Measurements from ENCODE around the gene FAM167B. TPM values are rescaled to one million over a fixed set of nuclear protein-coding genes. Genes with fewer than 3 reads are reported as not detected.

The FAM167B gene
- total RNA-seq, 6 donors from 2014 or later: 1.9 to 53.0 (median 4.6) TPM; not detected in 1

GRCh38 chr1:32208469-32208868 lies 38.6 kb upstream of the FAM167B start:
- Histone ChIP-seq H3K4me1 (peaks cover 9 to 20% (median 14%) of the 10 kb centered on the region in 4 donors), H3K4me3 (no peak overlapping the region), H3K27ac (no peak overlapping the region), H3K9me3 (no peaks in the 10 kb centered on the region), H3K36me3 (no peaks in the 10 kb centered on the region), H3K27me3 (no peaks in the 10 kb centered on the region)
- 82 to 86% methylated on average over 6 of the region's 6 CpGs for WGBS, 2 donors
- DNase-seq (no peak), ATAC-seq (ENCODE audit: low FRiP score in 2 of 2) (no peak)
- TF ChIP-seq EP300 (IDR thresholded peaks at IDR 0.05) (no peak), POLR2A (IDR thresholded peaks at IDR 0.05) (no peak), POLR2AphosphoS5 (IDR thresholded peaks at IDR 0.05) (no peak), CTCF (IDR thresholded peaks at IDR 0.05) (no peak)

- no peak within 1 kb of the TSS for H3K27ac ChIP-seq
- no peak for TF ChIP-seq EP300 (IDR thresholded peaks at IDR 0.05)
- TF ChIP-seq POLR2A (IDR thresholded peaks at IDR 0.05): peak in 1 of 4 donors; percentile 15
- WGBS, 2 donors: 89 to 100% methylated on average over 1 to 5 of the region's 5 CpGs
- peaks cover 9 to 20% (median 14%) of the 10 kb centered on the region in 4 donors for H3K4me1 ChIP-seq
- H3K36me3 ChIP-seq: peaks cover 0 to 3% (median 0%) of the 10 kb centered on the region in 4 donors
- no peaks in the 10 kb centered on the region for H3K27me3 ChIP-seq
- H3K4me3 ChIP-seq: no peak within 1 kb of the TSS
- no peaks in the 10 kb centered on the region for H3K9me3 ChIP-seq
- DNase-seq (peak in 1 of 2 donors; percentile 56), ATAC-seq (ENCODE audit: low FRiP score in 2 of 2) (no peak)
Measured at GRCh38 chr1:32208891-32209328, 38.1 kb upstream of the FAM167B start, which contains the start of gene DCDC2B. Gene DCDC2B (plus strand): TSS chr1:32209089. CDS start chr1:32209094, 5 bp downstream.

- no peak for TF ChIP-seq POLR2AphosphoS5 (IDR thresholded peaks at IDR 0.05)
- no peak for TF ChIP-seq EP300 (IDR thresholded peaks at IDR 0.05)
- TF ChIP-seq CTCF (IDR thresholded peaks at IDR 0.05): peak; percentile 65 to 78 (median 72)
- no peak for TF ChIP-seq POLR2A (IDR thresholded peaks at IDR 0.05)
- DNase-seq (peak in 1 of 2 donors; percentile 48), ATAC-seq (ENCODE audit: low FRiP score in 2 of 2) (peak; percentile 81 to 82)
- WGBS, 2 donors: 73 to 93% methylated on average over 7 to 9 of the region's 10 CpGs
- H3K9me3 ChIP-seq: no peaks in the 10 kb centered on the region
- no peaks in the 10 kb centered on the region for H3K27me3 ChIP-seq
- H3K4me3 ChIP-seq: no peak overlapping the region
- peaks cover 2 to 14% (median 5%) of the 10 kb centered on the region in 4 donors for H3K4me1 ChIP-seq
- peak overlapping the region in 1 of 4 donors; percentile 15 for H3K27ac ChIP-seq
- peaks cover 6 to 44% (median 24%) of the 10 kb centered on the region in 4 donors for H3K36me3 ChIP-seq
Measured at GRCh38 chr1:32215629-32216480, 31.2 kb upstream of the FAM167B start.

GRCh38 chr1:32216566-32216965 lies 30.5 kb upstream of the FAM167B start:
- no peak for DNase-seq
- Histone ChIP-seq H3K27me3 (no peaks in the 10 kb centered on the region), H3K4me3 (no peak overlapping the region), H3K9me3 (no peaks in the 10 kb centered on the region), H3K4me1 (peaks cover 8 to 21% (median 12%) of the 10 kb centered on the region in 4 donors), H3K27ac (no peak overlapping the region), H3K36me3 (peaks cover 6 to 44% (median 24%) of the 10 kb centered on the region in 4 donors)
- no peak for ATAC-seq (ENCODE audit: low FRiP score in 2 of 2)
- no peak for TF ChIP-seq EP300 (IDR thresholded peaks at IDR 0.05)
- no peak for TF ChIP-seq POLR2AphosphoS5 (IDR thresholded peaks at IDR 0.05)
- no peak for TF ChIP-seq CTCF (IDR thresholded peaks at IDR 0.05)
- TF ChIP-seq POLR2A (IDR thresholded peaks at IDR 0.05): no peak
- WGBS, 2 donors: 74 to 95% methylated on average over 4 to 5 of the region's 5 CpGs

GRCh38 chr1:32219022-32219421 lies 28.0 kb upstream of the FAM167B start:
- Histone ChIP-seq H3K9me3 (no peaks in the 10 kb centered on the region), H3K27ac (no peak overlapping the region), H3K4me1 (peaks cover 19 to 38% (median 27%) of the 10 kb centered on the region in 4 donors), H3K4me3 (no peak overlapping the region), H3K36me3 (peaks cover 6 to 45% (median 26%) of the 10 kb centered on the region in 4 donors), H3K27me3 (no peaks in the 10 kb centered on the region)
- 83 to 85% methylated on average over 7 of the region's 7 CpGs for WGBS, 2 donors
- no peak for DNase-seq
- no peak for ATAC-seq (ENCODE audit: low FRiP score in 2 of 2)
- TF ChIP-seq CTCF (IDR thresholded peaks at IDR 0.05) (no peak), POLR2AphosphoS5 (IDR thresholded peaks at IDR 0.05) (no peak), POLR2A (IDR thresholded peaks at IDR 0.05) (no peak), EP300 (IDR thresholded peaks at IDR 0.05) (no peak)
